Colonic mucosa (tissue), 4 donors: ENCODE data around the gene SPAG16. TPM values are rescaled to one million over a fixed set of nuclear protein-coding genes. Genes with fewer than 3 reads are reported as not detected.

ENCODE experiments used
- DNase-seq: peaks from one replicate; pipeline ENCODE4 v3.0.0-alpha.2; 2020
- H3K27ac ChIP-seq: fragments of 200-600 bp; one replicate; pipeline ENCODE4 v1.8.0; 2021
- H3K27me3 ChIP-seq: fragments of 200-600 bp; one replicate; pipeline ENCODE4 v1.8.0; 2021
- H3K36me3 ChIP-seq: fragments of 200-600 bp; one replicate; pipeline ENCODE4 v1.8.0; 2021
- H3K4me1 ChIP-seq: fragments of 200-600 bp; one replicate; pipeline ENCODE4 v1.8.0; 2021; ENCODE audit warnings: mild to moderate bottlenecking
- H3K4me3 ChIP-seq: fragments of 200-600 bp; one replicate; pipeline ENCODE4 v1.8.0; 2021
- H3K9ac ChIP-seq, 2 donors: one replicate each; pipeline ENCODE4 v1.7.0; 2013; ENCODE audit warnings: control low read depth in 2 of 2, low read depth in 2 of 2, low read length in 2 of 2
- H3K9me3 ChIP-seq: fragments of 200-600 bp; one replicate; pipeline ENCODE4 v1.8.0; 2021
- intact Hi-C: fragments of 100-400 bp; cut with DNase I; formaldehyde crosslinking; loops from one replicate; pipeline ENCODE4 v1.14.1; 2022
- total RNA-seq, 2 donors: library from RNA; stranded (reverse); fragmentation: NEBNext Ultra II Directional in 1 of 2; extraction: Animal tissue kit (Norgen Biotek cat#: 25700) in 1 of 2; gene quantifications; one replicate each; pipeline ENCODE4 v1.2.1, GENCODE V29; 2021
- TF ChIP-seq, protein P1 (sequence below): fragments of 200-600 bp; IDR thresholded peaks from one replicate; pipeline ENCODE4 v1.8.0; 2022; ENCODE audit warnings: antibody characterized with exemption, mild to moderate bottlenecking
- donor health status: healthy.
- donor health status: DM: no; HTN: no; CAD: no.
- donor health status: DM: no; HTN: no; CAD: no.

Gene SPAG16
- total RNA-seq, 2 donors from 2014 or later, result 18.6 to 25.5 TPM

DNA sequence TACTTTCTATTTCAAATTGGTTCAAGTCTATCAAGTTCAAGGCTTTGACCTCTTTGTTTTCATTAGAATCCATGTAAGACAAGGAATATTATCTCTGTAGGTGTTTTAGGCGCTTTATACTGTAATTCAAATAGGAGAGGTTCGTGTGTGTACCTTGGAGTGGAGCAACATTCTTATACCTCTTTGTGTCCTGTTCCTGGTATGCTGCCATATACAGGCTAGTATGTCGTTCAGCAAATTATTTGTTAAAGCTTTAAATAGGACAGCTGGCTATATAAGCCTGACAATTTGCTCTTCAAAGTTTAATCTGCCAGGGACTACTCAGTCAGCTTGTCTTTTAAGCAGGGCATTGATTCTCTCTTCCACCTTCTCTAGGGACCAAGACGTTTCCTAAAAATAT, 31.1 kb upstream of the SPAG16 start:
- Histone ChIP-seq H3K4me3 (no peak overlapping the region), H3K9ac (no peak overlapping the region), H3K9me3 (no peaks in the 10 kb centered on the region), H3K36me3 (no peaks in the 10 kb centered on the region), H3K27ac (no peak overlapping the region), H3K27me3 (no peaks in the 10 kb centered on the region), H3K4me1 (no peaks in the 10 kb centered on the region)
- TF ChIP-seq, protein P1, sequence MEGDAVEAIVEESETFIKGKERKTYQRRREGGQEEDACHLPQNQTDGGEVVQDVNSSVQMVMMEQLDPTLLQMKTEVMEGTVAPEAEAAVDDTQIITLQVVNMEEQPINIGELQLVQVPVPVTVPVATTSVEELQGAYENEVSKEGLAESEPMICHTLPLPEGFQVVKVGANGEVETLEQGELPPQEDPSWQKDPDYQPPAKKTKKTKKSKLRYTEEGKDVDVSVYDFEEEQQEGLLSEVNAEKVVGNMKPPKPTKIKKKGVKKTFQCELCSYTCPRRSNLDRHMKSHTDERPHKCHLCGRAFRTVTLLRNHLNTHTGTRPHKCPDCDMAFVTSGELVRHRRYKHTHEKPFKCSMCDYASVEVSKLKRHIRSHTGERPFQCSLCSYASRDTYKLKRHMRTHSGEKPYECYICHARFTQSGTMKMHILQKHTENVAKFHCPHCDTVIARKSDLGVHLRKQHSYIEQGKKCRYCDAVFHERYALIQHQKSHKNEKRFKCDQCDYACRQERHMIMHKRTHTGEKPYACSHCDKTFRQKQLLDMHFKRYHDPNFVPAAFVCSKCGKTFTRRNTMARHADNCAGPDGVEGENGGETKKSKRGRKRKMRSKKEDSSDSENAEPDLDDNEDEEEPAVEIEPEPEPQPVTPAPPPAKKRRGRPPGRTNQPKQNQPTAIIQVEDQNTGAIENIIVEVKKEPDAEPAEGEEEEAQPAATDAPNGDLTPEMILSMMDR, result no peak
- no peak for DNase-seq
- intact Hi-C loops, result loop anchor here (5.0 kb wide), 1 partner anchor 684 kb away; no protein-coding TSS in a partner anchor

DNA sequence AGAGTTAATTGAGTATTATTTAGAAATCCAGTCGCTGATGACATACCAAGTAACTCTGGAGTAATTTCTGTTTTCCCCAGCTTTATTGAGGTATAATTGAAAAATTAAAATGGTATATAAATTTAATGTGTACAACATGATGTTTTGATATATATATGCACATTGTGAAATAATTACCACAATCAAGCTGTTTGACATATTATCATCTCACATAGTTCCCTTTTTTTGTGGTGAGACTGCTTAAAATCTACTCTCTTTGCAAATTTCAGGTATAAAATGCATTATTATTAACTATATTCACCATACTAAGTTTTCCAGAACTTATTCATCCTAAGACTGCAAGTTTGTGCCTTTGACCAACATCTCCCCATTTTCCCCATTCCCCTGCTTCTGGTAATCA, 25.0 kb upstream of the SPAG16 start:
- Histone ChIP-seq H3K4me1 (no peaks in the 10 kb centered on the region), H3K36me3 (no peaks in the 10 kb centered on the region), H3K9me3 (no peaks in the 10 kb centered on the region), H3K27ac (no peak overlapping the region), H3K4me3 (no peak overlapping the region), H3K9ac (no peak overlapping the region), H3K27me3 (no peaks in the 10 kb centered on the region)
- intact Hi-C loops, result no loop called here
- no peak for DNase-seq
- TF ChIP-seq, protein P1, result no peak

DNA sequence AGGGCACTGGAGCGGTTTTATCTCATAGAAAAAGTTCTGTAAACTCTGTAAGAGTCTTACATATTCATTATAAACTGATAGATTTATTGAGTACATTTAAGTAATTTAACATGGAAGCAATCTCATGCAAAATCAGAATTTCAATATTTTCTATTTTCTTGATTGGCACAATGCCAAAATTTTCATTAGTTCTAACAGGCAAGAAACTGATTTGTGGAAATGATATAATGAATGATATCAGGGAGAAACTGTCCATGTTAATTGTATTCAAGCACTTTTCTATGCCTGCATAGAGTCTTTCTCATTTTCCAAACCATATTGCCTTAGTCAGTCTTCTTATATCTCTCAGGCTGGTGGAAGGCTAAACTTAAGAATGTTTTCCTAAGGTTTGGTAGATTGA, 23.0 kb upstream of the SPAG16 start:
- TF ChIP-seq, protein P1, result no peak
- no peaks in the 10 kb centered on the region for H3K9me3 ChIP-seq
- H3K4me1 ChIP-seq, result no peaks in the 10 kb centered on the region
- H3K27me3 ChIP-seq, result no peaks in the 10 kb centered on the region
- H3K4me3 ChIP-seq, result no peak overlapping the region
- DNase-seq, result no peak
- no peaks in the 10 kb centered on the region for H3K36me3 ChIP-seq
- intact Hi-C loops, result no loop called here
- H3K9ac ChIP-seq, result no peak overlapping the region
- H3K27ac ChIP-seq, result no peak overlapping the region

DNA sequence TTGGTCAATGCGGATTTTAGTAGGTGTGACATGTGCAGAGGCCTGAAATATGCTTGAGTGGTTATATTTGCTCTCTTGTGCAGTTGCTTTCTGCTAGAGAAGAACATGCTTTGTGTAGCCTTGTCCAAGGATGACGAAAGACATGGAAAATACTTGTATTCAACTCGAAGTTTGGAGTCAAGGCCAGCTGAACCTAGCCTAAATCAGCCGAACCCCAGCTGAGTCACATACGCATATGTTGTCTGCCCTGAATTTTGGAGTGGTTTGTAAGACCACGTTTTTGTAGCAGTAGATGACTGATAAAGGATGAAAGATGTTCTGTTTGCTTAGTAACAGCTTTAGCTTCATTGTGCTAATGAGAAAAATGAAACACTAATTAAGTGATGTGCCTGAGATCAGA, 22.5 kb upstream of the SPAG16 start:
- no peak overlapping the region for H3K4me3 ChIP-seq
- TF ChIP-seq, protein P1, result no peak

DNA sequence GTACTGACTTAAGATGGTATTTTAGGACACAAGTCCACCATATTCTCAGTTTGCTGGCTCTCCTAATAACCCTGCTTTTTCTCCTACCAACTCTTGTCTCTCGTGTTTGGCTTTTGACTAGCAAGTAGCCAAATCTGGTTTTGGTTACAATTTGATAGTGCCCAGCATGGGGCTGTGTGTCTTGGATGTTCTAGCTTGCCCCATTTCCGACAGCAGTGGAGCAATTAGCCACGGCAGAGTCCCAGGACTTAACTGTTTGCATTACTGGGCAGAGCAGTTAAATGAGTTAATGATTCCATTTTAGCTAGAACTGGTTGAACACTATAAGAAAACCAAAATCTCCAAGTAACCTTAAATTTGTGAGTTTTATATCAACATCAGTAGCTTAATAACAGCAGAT, 18.6 kb upstream of the SPAG16 start:
- no peak overlapping the region for H3K4me3 ChIP-seq
- intact Hi-C loops, result no loop called here

More for the DNA sequence above, 22.5 kb upstream of the SPAG16 start:
- no peak overlapping the region for H3K9ac ChIP-seq
- H3K27me3 ChIP-seq, result no peaks in the 10 kb centered on the region
- H3K36me3 ChIP-seq, result no peaks in the 10 kb centered on the region
- H3K4me1 ChIP-seq, result no peaks in the 10 kb centered on the region
- intact Hi-C loops, result no loop called here
- H3K27ac ChIP-seq, result no peak overlapping the region
- no peak for DNase-seq
- H3K9me3 ChIP-seq, result no peaks in the 10 kb centered on the region

More for the DNA sequence above, 18.6 kb upstream of the SPAG16 start:
- no peak overlapping the region for H3K9ac ChIP-seq
- H3K27me3 ChIP-seq, result no peaks in the 10 kb centered on the region
- H3K4me1 ChIP-seq, result no peaks in the 10 kb centered on the region
- no peaks in the 10 kb centered on the region for H3K36me3 ChIP-seq
- TF ChIP-seq, protein P1, result no peak
- DNase-seq, result no peak
- no peaks in the 10 kb centered on the region for H3K9me3 ChIP-seq
- no peak overlapping the region for H3K27ac ChIP-seq
